Parathyroid adenoma (tissue), 2 donors: ENCODE results near the gene ZGPAT.

Source experiments
- H2AFZ ChIP-seq: fragments of 300-600 bp; sonication (generic); one replicate; pipeline ENCODE4 v1.7.0; 2017; ENCODE audit warnings: antibody characterized with exemption, mild to moderate bottlenecking
- H3K27ac ChIP-seq: fragments of 300-600 bp; sonication (generic); one replicate; pipeline ENCODE4 v1.7.0; 2017
- H3K27me3 ChIP-seq: fragments of 300-600 bp; sonication (generic); one replicate; pipeline ENCODE4 v1.7.0; 2017; ENCODE audit warnings: low read length; ENCODE audit not compliant: control insufficient read depth, insufficient read depth
- H3K36me3 ChIP-seq: fragments of 300-600 bp; sonication (generic); one replicate; pipeline ENCODE4 v1.7.0; 2017; ENCODE audit warnings: low read length; ENCODE audit not compliant: control insufficient read depth, insufficient read depth
- H3K4me1 ChIP-seq: fragments of 300-600 bp; sonication (generic); one replicate; pipeline ENCODE4 v1.7.0; 2017; ENCODE audit warnings: control low read depth
- H3K4me2 ChIP-seq: fragments of 300-600 bp; sonication (generic); one replicate; pipeline ENCODE4 v1.7.0; 2017; ENCODE audit warnings: low read length
- H3K4me3 ChIP-seq: fragments of 300-600 bp; sonication (generic); one replicate; pipeline ENCODE4 v1.7.0; 2017; ENCODE audit warnings: low read depth, low read length
- H3K79me2 ChIP-seq: fragments of 300-600 bp; sonication (generic); one replicate; pipeline ENCODE4 v1.7.0; 2017; ENCODE audit warnings: control low read depth
- H3K9ac ChIP-seq: fragments of 300-600 bp; sonication (generic); one replicate; pipeline ENCODE4 v1.7.0; 2017; ENCODE audit warnings: mild to moderate bottlenecking
- H3K9me3 ChIP-seq: fragments of 300-600 bp; sonication (generic); one replicate; pipeline ENCODE4 v1.7.0; 2017; ENCODE audit warnings: low read length; ENCODE audit not compliant: control insufficient read depth
- CTCF ChIP-seq: fragments of 300-600 bp; sonication (generic); IDR thresholded peaks from one replicate; pipeline ENCODE4 v1.7.0; 2017; ENCODE audit warnings: antibody characterized with exemption, mild to moderate bottlenecking
- donor health status: primary hyperparathyroidism.

Gene ZGPAT

GRCh38 chr20:63689046-63690002, 18.5 kb upstream of the ZGPAT start:
- Histone ChIP-seq H3K4me1 (no peaks in the 10 kb centered on the region), H3K27ac (peak overlapping the region; percentile 16)

GRCh38 chr20:63690003-63690897, 17.6 kb upstream of the ZGPAT start:
- H3K4me1 ChIP-seq, result no peaks in the 10 kb centered on the region
- no peaks in the 10 kb centered on the region for H3K27me3 ChIP-seq
- no peaks in the 10 kb centered on the region for H3K79me2 ChIP-seq
- no peaks in the 10 kb centered on the region for H3K9me3 ChIP-seq
- H3K36me3 ChIP-seq, result no peaks in the 10 kb centered on the region
- no peak overlapping the region for H3K4me2 ChIP-seq
- H2AFZ ChIP-seq, result no peak overlapping the region
- no peak for TF ChIP-seq CTCF
- H3K4me3 ChIP-seq, result no peak overlapping the region
- no peak overlapping the region for H3K27ac ChIP-seq
- no peak overlapping the region for H3K9ac ChIP-seq

More at GRCh38 chr20:63689046-63690002, 18.5 kb upstream of the ZGPAT start:
- no peaks in the 10 kb centered on the region for H3K9me3 ChIP-seq
- no peaks in the 10 kb centered on the region for H3K79me2 ChIP-seq
- no peaks in the 10 kb centered on the region for H3K36me3 ChIP-seq
- no peak overlapping the region for H3K9ac ChIP-seq
- no peak overlapping the region for H3K4me2 ChIP-seq
- no peak overlapping the region for H3K4me3 ChIP-seq
- H3K27me3 ChIP-seq, result no peaks in the 10 kb centered on the region
- TF ChIP-seq CTCF, result no peak
- no peak overlapping the region for H2AFZ ChIP-seq

GRCh38 chr20:63690898-63691710, 16.7 kb upstream of the ZGPAT start:
- no peak overlapping the region for H3K9ac ChIP-seq
- H3K27ac ChIP-seq, result no peak overlapping the region
- H3K79me2 ChIP-seq, result no peaks in the 10 kb centered on the region
- no peaks in the 10 kb centered on the region for H3K4me1 ChIP-seq
- H2AFZ ChIP-seq, result no peak overlapping the region
- H3K4me2 ChIP-seq, result no peak overlapping the region
- no peaks in the 10 kb centered on the region for H3K9me3 ChIP-seq
- no peaks in the 10 kb centered on the region for H3K36me3 ChIP-seq
- no peak overlapping the region for H3K4me3 ChIP-seq
- no peaks in the 10 kb centered on the region for H3K27me3 ChIP-seq
- no peak for TF ChIP-seq CTCF

- no peak overlapping the region for H3K4me2 ChIP-seq
- no peak overlapping the region for H3K4me3 ChIP-seq
- no peak for TF ChIP-seq CTCF
- H3K27ac ChIP-seq, result no peak overlapping the region
- H3K27me3 ChIP-seq, result no peaks in the 10 kb centered on the region
- no peaks in the 10 kb centered on the region for H3K4me1 ChIP-seq
- H2AFZ ChIP-seq, result no peak overlapping the region
- H3K36me3 ChIP-seq, result no peaks in the 10 kb centered on the region
- peaks cover 3% of the 10 kb centered on the region for H3K79me2 ChIP-seq
- no peak overlapping the region for H3K9ac ChIP-seq
- H3K9me3 ChIP-seq, result no peaks in the 10 kb centered on the region
Measured at GRCh38 chr20:63691711-63692435, 16.0 kb upstream of the ZGPAT start.
